ENCODE data around the gene PTPRD.

The PTPRD gene

GRCh38 chr9:10146517-10147331, 466.1 kb downstream of the PTPRD start:
- H3K27me3 ChIP-seq (ENCODE audit: control insufficient read depth, low read length): no peaks in the 10 kb centered on the region
- H4K20me1 ChIP-seq (ENCODE audit: control insufficient read depth, insufficient read depth, low read depth, low read length): no peaks in the 10 kb centered on the region
- H3K27ac ChIP-seq (ENCODE audit: low read depth, low read length): no peak overlapping the region
- no peak for TF ChIP-seq CTCF (IDR thresholded peaks at IDR 0.05; ENCODE audit: low read depth, low read length, poor library complexity, severe bottlenecking)
- TF ChIP-seq EZH2phosphoT487 (IDR thresholded peaks at IDR 0.05; ENCODE audit: borderline replicate concordance, low read length): no peak
- no peaks in the 10 kb centered on the region for H3K4me1 ChIP-seq (ENCODE audit: control insufficient read depth, low read length)
- H3K4me2 ChIP-seq (ENCODE audit: low read length): no peak overlapping the region
- H3K36me3 ChIP-seq (ENCODE audit: control insufficient read depth, low read length): no peaks in the 10 kb centered on the region
- no peaks in the 10 kb centered on the region for H3K79me2 ChIP-seq (ENCODE audit: control insufficient read depth, low read length)
- H3K9me3 ChIP-seq (ENCODE audit: control insufficient read depth, insufficient read depth, low read length): no peaks in the 10 kb centered on the region
- no peak overlapping the region for H3K4me3 ChIP-seq (ENCODE audit: low read length)
- no peaks in the 10 kb centered on the region for H3K9me2 ChIP-seq (replicated peaks; ENCODE audit: control insufficient read depth, low read length)
- H3F3A ChIP-seq (ENCODE audit: control insufficient read depth, insufficient read depth): no peaks in the 10 kb centered on the region

GRCh38 chr9:10144355-10144754, 468.4 kb downstream of the PTPRD start:
- Histone ChIP-seq H3K27me3 (ENCODE audit: control insufficient read depth, low read length) (no peaks in the 10 kb centered on the region), H4K20me1 (ENCODE audit: control insufficient read depth, insufficient read depth, low read depth, low read length) (no peaks in the 10 kb centered on the region), H3F3A (ENCODE audit: control insufficient read depth, insufficient read depth) (no peaks in the 10 kb centered on the region), H3K9me3 (ENCODE audit: control insufficient read depth, insufficient read depth, low read length) (no peaks in the 10 kb centered on the region), H3K4me2 (ENCODE audit: low read length) (no peak overlapping the region), H3K36me3 (ENCODE audit: control insufficient read depth, low read length) (no peaks in the 10 kb centered on the region), H3K4me1 (ENCODE audit: control insufficient read depth, low read length) (no peaks in the 10 kb centered on the region), H3K27ac (ENCODE audit: low read depth, low read length) (no peak overlapping the region), H3K79me2 (ENCODE audit: control insufficient read depth, low read length) (no peaks in the 10 kb centered on the region), H3K4me3 (ENCODE audit: low read length) (no peak overlapping the region), H3K9me2 (replicated peaks; ENCODE audit: control insufficient read depth, low read length) (no peaks in the 10 kb centered on the region)
- TF ChIP-seq CTCF (IDR thresholded peaks at IDR 0.05; ENCODE audit: low read depth, low read length, poor library complexity, severe bottlenecking) (no peak), EZH2phosphoT487 (IDR thresholded peaks at IDR 0.05; ENCODE audit: borderline replicate concordance, low read length) (no peak)

GRCh38 chr9:10135553-10135952, 477.2 kb downstream of the PTPRD start:
- Histone ChIP-seq H3F3A (ENCODE audit: control insufficient read depth, insufficient read depth) (no peaks in the 10 kb centered on the region), H3K9me2 (replicated peaks; ENCODE audit: control insufficient read depth, low read length) (no peaks in the 10 kb centered on the region), H4K20me1 (ENCODE audit: control insufficient read depth, insufficient read depth, low read depth, low read length) (no peaks in the 10 kb centered on the region), H3K9me3 (ENCODE audit: control insufficient read depth, insufficient read depth, low read length) (no peaks in the 10 kb centered on the region), H3K4me3 (ENCODE audit: low read length) (no peak overlapping the region), H3K36me3 (ENCODE audit: control insufficient read depth, low read length) (no peaks in the 10 kb centered on the region), H3K79me2 (ENCODE audit: control insufficient read depth, low read length) (no peaks in the 10 kb centered on the region), H3K27ac (ENCODE audit: low read depth, low read length) (no peak overlapping the region), H3K4me1 (ENCODE audit: control insufficient read depth, low read length) (no peaks in the 10 kb centered on the region), H3K27me3 (ENCODE audit: control insufficient read depth, low read length) (no peaks in the 10 kb centered on the region), H3K4me2 (ENCODE audit: low read length) (no peak overlapping the region)
- TF ChIP-seq CTCF (IDR thresholded peaks at IDR 0.05; ENCODE audit: low read depth, low read length, poor library complexity, severe bottlenecking) (no peak), EZH2phosphoT487 (IDR thresholded peaks at IDR 0.05; ENCODE audit: borderline replicate concordance, low read length) (no peak)

Data from DOHH2 (cell line).